Hippocampal formation (tissue), 2 donors: Measurements from ENCODE around the gene TRPM5.

Source experiments
- DNase-seq, 2 donors: peaks; one replicate each; lab custom pipeline; 2025; lab: John Stamatoyannopoulos, UW

TRPM5 gene

DNA sequence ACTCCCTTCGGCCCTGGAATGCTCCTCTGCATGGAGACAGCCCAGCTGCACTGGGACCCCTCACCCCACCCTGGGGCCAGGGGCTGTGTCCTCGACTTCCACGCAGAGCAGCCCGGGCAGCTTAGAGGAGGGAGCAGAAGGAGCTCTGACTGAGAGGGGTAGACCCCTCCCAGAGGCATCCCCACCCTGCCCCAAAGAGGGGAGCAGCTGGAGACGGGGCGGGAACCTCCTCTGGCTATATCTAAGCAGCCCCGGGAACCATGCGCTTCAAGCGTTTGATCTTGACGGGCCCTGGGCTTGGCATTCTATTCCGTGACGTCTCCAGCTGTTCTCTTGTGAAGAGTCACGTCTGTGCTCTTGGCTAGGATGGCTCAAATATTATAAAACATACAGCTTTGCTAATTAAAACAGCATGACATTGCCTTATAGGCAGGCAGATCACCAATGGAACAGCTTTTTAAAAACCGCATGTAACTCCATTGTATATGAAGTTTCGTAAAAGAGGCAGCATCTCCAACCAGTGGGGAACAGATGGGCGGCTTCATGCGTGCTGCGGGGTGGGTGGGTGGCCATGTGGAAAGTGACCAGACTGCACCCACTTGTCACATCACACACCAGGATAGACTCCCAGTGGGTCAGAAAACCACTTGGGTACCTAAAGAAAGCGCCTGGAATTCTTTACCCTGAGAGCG is 8.2 kb upstream of the TRPM5 start:
- no peak for DNase-seq

DNA sequence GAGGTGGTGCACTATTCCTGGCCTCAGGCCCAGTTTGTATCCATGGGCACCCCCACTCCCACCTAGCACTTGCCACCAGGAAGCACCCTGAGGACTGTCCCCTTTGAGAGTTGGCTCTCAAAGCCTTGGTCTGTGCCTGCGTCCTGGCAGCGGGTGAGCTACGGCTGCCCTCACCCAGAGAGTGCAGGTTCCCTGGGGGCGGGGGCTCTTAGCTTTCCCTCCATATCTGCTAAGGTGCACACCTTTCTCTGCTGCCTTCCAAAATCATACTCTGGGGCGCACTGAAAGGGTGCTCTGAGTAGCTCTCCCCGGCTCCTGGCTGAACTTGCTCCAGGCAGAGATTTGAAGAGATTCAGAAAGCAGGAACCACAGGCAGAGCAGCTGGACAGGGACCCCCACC is 7.6 kb upstream of the TRPM5 start:
- no peak for DNase-seq

DNA sequence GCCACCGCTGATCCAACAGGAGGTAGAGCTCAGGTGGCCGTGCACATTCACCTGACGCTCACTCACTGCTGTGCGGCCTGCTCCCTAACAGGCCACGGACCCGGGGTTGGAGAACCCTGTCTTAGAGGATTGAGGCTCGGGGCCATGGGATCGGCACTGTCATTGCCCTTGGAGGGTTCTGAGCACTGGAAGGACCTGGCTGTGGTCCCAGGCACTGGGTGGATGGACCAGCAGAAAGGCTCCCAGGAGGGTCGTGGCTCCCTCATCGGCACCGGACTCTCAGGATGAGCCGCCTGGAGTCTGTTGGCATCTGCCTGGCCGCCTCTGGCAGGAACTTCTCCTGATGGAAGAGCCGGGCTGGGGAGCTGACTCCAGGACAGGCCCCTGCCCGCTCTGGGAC is 7.0 kb upstream of the TRPM5 start:
- DNase-seq: no peak

DNA sequence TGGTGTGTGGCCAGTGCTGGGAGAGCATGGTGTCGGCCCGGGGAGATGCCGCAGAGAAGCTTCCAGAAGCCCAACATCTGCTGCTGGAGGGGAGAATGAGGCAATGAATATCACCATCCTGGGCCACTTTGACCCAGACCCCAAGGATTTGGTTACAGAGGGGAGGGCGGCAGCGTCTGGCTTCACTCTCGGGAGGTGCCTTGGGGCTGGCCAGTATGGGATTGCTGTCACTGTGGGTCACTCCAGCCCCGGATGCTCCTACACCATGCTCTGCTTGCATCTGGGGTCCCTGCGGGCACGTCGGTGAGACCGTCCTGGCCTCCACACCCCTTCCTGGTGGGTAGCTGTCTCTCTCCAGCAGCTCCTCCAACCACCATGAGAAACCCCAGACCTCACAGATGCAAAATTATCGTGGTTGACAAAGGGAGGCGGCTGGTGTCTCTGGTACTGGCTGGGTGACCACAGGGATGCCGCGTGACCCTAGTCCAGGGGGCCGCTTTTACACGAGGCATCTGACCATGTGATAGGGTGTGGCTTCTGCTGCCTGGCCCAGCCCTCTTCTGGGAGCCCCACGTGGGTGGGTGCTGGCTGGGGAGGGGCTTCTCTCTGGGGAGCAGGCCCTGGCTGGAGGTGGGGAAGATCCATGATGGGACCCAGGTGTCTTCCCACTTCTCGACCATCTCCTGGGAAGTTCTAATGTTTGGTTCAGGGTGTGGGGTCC is 6.2 kb upstream of the TRPM5 start:
- DNase-seq: no peak

DNA sequence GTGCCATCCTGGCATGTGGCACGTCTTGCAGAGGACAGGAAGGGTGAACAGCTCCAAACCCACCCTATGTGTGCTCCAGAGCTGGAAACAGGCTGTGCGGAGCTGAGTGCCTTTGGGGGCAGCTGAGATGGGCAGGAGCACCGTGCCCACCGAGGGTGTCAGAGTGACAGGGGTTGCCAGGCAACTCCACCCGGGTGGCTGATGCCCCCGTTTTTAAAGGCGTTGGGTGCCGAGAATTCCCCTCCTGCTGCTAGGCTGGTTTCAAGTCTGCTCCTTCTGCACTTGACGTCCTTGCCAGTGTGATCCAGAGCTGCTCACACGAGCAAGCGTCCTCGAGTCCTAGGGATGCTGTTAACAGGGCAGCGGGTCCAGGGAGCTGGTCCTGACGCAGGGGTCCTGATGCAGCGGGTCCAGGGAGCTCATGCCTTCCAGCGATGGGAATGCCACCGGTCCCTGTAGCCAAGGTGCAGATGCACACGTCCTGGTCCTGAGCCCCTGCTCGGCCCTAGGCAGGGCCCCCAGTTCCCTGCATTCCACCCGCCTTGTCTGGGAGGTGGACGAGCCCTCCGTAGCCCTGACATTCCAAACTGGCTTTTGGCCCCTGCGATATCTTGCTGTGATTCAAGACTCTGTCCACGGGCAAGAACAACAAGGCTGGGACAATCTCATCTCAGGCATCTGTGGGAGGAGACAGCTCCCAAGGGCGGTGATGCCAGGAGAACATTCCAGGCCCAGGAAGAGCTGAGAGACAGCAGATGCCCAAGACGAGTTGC is 5.4 kb upstream of the TRPM5 start:
- no peak for DNase-seq

DNA sequence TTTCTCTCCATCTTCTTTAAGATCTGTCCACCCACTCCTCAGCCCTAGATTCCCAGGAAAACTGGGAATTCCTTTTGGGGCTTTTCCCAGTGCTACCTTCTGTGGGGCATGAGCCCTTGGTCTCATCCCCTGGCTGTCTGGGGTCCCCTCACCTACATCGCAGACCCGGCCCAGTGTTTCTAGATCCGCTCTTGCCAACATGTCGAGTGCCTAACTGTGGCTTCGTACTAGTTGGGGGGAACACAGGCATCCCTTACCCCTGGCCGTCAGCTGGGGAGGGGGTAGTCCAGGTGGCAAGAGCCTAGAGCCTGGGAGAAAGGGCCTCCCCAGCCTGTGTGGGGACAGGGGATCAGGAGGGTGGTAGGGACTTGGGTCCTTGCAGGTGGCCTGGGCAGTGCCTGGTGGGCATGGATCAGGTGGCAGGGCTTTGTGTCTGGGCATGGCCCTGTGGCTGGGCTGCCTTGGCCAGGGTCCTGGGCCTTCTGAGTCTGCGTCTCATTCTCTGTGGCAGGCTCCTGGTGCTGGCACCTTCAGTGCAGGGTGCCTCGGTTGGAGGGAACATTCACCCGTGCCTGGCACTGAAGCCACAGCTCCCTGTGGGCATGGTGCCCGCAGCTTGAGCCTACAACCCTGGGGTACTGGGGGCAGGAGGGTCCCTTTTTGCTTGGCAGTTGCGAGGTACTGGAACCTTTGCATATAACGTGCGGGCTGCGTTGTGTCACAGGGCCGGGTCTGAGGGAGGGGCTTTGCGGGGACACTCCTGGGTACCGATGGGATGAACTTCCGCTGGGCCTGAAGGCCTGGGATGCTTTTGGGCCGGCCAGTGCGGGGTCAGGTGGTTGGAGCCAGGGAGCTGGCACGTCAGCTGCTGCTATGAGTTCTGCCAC is 4.6 kb upstream of the TRPM5 start:
- no peak for DNase-seq

DNA sequence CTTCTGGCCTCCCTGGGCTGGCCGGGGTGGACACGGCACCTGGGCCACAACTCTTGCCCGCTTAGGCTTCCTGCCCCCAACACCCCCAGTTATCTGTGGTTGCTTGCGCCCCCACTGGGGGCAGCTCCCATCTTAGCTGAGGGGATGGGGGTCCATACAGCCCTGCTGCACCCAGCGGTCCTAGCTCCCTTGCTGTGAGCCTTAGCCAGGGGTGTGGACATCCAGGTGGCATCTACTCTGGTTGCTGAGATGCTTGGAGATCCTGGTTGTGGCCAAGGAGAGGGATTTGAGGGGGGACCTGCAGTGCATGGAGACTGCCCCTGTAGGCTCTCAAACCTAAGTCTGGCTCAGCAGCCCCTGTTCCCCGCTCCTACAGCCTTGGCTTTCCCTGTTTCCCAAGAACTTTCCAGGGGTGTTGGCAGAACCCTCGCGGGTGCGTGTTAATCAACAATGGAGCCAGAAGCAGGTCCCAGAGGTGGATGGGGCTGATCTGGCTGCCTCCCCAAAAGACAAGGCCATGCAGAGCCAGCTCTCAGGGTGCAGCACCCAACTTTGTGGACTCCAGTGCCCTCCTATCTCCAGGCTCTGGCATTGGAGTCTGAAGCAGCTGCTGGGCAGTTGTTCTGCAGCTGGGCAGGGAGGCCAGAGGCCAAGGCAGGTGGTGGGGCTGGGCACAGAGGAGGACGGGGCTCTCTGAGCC is 3.8 kb upstream of the TRPM5 start:
- DNase-seq: no peak

DNA sequence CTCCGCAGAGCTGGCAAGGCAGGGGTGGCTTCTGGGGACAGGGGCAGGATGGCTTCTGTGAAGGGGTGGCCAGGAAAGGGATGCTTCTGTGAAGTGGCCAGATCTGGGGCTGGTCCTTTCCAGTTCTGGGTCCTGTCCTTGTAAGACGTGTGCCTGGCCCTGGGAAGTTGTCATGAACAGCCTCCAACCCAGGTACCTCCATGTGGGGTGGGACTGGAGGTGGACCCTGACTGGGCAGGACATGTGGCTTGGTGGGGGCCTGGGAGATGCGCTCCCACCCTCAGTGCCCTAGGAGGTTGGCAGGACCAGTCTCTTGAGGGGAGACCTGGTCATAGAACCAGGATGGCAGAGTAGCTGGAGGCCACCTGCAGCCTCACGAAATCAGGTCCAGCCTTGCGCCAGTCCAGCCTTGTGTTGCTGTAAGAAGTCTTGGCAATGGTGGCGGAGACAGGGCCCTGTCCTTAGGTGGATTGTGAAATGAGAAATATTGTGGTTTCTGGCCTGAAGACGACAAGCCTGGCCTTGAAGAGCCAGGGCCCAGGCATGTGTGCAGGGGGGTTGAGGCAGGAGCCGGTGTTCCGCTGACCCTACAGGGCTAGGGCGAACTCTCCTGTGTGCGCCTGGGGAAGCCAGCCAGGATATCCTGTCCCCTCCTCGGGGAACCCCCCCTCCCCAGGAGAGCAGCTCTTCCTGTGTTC is 3.1 kb upstream of the TRPM5 start:
- no peak for DNase-seq

DNA sequence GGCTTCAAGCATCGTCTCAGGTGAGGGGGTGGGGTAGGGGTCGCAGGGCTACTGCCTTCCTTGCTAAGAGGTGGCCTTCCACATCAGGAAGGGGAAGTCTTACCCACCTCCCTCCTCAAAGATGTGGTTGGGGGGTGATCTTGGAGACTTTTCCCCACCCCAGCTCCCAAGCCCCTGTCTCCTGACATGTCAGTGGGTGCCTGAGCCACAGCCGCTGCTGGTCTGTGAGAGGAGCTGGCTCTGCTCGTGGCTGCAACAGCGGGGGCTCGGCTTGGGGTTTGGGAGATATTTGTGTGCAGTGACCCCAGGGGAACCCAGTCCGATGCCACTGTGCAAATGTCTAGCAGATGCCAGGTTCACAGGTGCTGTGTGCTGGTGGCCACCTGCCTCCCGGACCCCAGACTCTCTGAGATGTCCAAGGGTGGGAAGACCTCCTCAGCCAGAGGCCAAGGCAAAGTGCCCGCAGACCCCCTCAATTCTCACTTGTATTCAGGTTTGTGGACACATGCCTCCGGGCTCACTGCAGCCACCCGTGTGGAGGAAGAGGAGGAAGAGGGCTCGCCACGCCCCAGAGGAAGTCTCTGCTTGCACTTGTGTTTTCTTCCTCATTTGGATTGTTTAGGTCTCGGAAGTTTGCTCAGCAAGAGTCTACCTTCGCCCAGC is 2.4 kb upstream of the TRPM5 start:
- no peak for DNase-seq

DNA sequence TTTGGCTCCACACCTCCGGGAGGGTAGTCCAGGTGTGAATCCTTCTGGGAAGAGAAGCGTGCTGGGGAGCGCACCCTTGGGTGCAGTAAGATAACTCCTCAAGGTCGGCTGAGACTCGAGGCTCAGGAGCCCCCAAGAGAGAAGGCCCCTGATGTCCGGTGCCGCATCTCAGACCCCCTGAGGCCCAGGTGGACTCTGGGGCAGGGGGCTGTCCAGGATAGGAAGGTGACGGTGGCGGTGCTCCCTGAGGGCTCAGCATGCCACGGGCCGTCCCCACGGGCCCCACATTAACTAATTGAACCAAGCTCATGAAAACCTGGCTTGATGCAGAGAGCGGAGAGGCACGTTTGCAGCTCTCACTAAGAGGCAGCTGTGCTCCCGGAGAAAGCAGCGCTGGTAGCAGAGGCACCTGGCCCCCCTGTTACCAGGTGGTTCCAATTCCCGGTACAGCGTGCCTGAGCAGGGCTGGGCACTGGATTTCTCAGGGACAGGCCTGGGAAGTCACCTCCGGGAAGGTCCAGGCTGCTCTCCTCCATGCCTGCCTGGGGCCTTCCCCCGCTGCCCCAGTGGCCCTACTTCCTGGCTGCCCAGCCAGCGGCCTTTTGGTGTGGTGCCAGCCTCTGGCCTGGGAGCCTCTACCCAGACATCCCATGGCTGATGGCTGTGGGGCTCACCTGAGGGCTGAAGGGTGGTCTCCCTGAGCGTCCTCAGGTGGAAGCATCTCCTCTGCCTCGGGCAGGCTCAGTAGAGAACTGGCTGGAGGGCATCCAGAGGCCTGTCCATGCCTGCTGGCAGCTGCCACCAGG is 1.6 kb upstream of the TRPM5 start:
- no peak for DNase-seq

DNA sequence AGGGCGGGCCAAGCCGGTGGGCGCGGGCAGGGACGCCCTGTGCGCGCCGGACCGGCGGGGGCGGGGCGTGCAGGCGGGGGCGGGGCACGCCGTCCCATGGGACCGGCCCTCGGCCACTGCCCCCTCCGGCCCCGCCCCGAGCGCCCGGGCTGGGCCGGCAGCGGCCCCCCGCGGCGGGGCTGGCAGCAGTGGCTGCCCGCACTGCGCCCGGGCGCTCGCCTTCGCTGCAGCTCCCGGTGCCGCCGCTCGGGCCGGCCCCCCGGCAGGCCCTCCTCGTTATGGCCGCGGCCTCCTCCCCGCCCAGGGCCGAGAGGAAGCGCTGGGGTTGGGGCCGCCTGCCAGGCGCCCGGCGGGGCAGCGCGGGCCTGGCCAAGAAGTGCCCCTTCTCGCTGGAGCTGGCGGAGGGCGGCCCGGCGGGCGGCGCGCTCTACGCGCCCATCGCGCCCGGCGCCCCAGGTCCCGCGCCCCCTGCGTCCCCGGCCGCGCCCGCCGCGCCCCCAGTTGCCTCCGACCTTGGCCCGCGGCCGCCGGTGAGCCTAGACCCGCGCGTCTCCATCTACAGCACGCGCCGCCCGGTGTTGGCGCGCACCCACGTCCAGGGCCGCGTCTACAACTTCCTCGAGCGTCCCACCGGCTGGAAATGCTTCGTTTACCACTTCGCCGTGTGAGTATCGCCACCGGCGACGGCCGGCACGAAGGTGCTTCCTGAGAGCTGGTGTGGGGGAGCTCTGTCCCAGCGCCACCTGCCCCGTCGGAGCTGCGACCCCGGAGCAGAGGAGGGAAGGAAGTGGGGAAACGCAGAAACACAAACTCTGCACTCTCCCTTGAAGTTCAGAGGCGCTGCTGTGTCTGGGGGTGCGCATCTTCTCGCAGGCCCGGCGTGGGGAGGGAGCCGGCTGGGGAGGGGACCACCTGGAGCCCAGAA is 769 bp upstream of the TRPM5 start, which contains the start of gene KCNQ1:
KCNQ1 (plus strand) TSS at position 188 of the 925 bp plus-strand sequence; CDS start at position 279, 91 bp downstream.
- DNase-seq: no peak

DNA sequence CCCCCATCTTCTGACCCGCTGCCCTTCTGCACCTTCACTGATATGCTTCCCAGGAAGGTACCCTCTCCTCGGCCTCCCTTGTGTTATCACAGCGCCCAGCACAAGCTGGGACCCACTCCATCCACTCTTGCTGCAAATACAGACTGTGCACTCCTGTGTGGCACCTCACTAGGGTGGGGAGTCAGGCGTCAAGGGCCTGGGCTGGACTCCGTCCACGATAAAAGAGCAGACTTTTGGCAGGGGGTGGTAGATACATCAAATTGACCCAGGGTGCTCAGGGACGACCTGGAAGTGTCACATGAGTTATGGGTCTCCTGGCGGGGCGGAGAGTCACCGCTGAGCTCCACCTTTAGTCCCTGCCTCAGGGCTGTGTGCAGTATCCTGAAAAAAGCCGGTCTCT is 908 bp downstream of the TRPM5 start:
- DNase-seq: no peak

DNA sequence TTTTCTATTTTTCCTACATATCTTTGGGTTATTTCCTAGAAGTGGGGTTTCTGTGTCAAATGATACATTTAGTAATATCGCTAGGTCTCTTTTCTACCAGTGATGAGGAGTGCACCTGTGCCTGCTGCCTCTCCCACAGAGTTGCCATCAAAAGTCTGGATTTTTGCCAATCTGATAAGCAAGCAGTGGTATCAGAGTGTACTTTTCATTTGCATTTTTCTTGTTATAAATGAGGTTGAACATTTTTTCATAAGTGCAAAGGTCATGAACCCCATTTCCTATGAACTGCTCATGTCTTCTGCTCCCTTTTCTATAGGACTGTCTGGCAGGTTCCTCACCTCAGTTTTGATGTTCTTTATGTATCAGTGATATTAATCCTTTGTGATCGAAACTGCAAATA is 1.7 kb downstream of the TRPM5 start:
- DNase-seq: no peak

DNA sequence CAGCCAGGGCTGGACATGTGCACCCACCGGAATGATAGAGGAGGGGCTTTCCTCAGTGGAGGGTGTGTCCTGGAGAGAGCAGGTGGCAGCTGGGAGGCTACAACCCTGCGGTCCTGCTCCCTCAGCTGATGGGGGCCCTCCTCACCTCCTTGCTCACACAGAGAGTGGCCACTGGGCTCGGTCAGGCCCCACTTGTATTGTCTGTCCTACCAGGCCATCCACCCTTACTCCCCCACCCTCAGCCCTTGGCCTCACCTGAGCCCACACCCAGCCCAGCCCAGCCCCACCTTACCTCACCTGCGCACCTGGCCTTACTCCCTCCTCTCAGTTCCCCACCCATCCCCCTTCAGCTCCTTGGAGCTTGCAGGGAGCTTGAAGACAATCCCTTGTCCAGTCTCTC is 3.1 kb downstream of the TRPM5 start:
- no peak for DNase-seq

DNA sequence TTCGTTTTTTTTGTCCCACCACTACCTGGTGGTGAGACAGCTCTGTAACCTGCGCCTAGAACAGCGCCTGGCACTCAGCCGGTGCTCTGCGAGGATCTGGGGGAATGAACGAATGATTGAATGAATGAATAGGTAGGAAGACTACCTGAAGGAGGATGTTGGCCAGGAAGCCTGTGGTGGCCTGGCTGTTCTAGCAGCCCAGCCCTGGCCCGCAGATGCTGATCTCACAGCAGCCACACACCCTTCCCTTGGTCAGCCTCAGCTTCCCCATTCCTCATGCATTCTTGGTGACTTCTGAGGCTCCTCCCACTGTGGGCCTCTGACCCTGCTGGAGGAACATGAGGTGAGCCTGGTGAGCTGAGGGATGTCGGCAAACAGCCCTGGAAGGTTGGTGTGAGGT is 3.7 kb downstream of the TRPM5 start:
- no peak for DNase-seq

DNA sequence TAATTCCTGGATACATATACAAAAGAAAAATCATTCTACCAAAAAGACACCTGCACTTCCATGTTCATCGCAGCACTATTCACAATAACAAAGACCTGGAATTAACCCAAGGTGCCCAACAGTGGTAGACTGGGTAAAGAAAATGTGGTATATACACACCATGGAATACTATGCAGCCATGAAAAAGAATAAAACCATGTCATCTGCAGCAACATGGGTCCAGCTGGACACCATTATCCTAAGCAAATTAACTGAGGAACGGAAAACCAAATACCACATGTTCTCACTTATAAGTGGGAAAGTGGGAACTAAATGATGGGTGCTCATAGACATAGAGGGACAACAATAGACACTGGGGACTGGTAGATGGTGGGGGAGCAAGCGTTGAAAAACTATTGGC is 4.5 kb downstream of the TRPM5 start:
- no peak for DNase-seq

DNA sequence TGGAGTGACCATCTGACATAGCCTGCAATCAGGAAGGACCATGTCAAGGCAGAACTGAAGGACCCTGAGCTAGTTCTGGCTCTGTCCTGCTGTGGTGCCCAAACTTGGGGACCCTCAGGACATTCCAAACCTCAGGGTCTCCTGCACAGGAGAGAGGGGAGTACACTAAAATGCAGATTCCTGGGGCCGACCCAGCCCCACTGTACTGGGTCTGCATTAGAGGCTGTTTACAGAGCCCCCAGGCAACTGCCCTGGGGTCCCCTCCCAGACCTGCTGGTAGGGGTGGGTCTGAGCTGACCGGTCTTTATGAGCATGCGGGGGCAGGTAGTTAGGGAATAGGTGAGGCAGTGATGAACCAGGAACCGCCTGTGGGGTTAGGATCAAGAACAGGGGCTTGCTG is 6.8 kb downstream of the TRPM5 start:
- no peak for DNase-seq

DNA sequence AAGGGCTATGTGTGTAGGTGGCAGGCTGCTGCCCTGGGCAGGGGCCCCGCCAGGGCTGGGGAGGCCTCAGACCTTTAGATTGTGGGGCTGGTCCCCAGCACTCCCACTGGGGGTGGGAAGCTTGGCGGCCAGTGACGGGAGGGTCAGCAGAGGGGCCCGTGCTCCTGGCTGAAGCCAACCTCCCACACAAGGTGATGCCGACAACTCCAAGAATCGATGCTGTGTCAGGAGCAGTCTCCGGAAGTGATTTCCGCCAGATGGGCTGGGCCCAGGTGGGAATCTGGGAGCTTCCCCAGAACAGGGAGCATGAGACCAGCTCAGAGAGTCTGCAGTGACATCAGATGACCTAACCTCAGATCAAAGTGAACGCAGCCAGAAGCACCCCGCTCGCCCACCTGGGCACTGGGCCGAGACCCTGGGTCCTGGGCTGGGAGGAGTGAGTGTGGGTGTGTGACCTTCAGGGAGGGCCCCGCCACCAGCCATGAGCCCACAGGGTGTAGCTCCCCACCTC is 7.7 kb downstream of the TRPM5 start:
- no peak for DNase-seq
